Glutamatergic neuron (in vitro differentiated cells): ENCODE measurements around the gene UAP1L1. TPM values are rescaled to one million over a fixed set of nuclear protein-coding genes. Genes with fewer than 3 reads are reported as not detected.
A peak's percentile ranks its signal among the peaks of the same experiment; 100 is the strongest.

Source experiments
- DNase-seq: peaks from one replicate; pipeline ENCODE4 v3.0.0; 2022
- H3K27ac Mint-ChIP-seq: one replicate; pipeline ENCODE4 v1.8.0; 2020; ENCODE audit warnings: mild to moderate bottlenecking, mixed read lengths, inconsistent platforms; ENCODE audit not compliant: unreplicated experiment
- H3K27me3 Mint-ChIP-seq: one replicate; pipeline ENCODE4 v1.8.0; 2020; ENCODE audit warnings: mild to moderate bottlenecking, moderate library complexity, mixed read lengths, inconsistent platforms; ENCODE audit not compliant: unreplicated experiment
- H3K36me3 Mint-ChIP-seq: one replicate; pipeline ENCODE4 v1.8.0; 2020; ENCODE audit warnings: mild to moderate bottlenecking, mixed read lengths, inconsistent platforms; ENCODE audit not compliant: unreplicated experiment
- H3K4me1 Mint-ChIP-seq: one replicate; pipeline ENCODE4 v1.8.0; 2020; ENCODE audit warnings: mild to moderate bottlenecking, low read depth, mixed read lengths, inconsistent platforms; ENCODE audit not compliant: unreplicated experiment
- H3K4me3 Mint-ChIP-seq: one replicate; pipeline ENCODE4 v1.8.0; 2020; ENCODE audit warnings: mild to moderate bottlenecking, mixed read lengths, inconsistent platforms; ENCODE audit not compliant: unreplicated experiment
- H3K9me3 Mint-ChIP-seq: one replicate; pipeline ENCODE4 v1.8.0; 2020; ENCODE audit warnings: mild to moderate bottlenecking, moderate library complexity, mixed read lengths, inconsistent platforms; ENCODE audit not compliant: unreplicated experiment
- total RNA-seq: library from RNA; stranded (reverse); fragmentation: NEBNext Ultra II Directional; extraction: Animal tissue kit (Norgen Biotek cat#: 25700); gene quantifications from one replicate; pipeline ENCODE4 v1.2.1, GENCODE V29; 2021; ENCODE audit not compliant: unreplicated experiment
- TF ChIP-seq, protein P1 (sequence below): fragments of 200-600 bp; sonication (generic); IDR thresholded peaks from one replicate; pipeline ENCODE4 v1.5.0; 2021; ENCODE audit not compliant: partially characterized antibody, unreplicated experiment

Gene UAP1L1
- total RNA-seq, 1 donor from 2014 or later = 5.1 TPM

DNA sequence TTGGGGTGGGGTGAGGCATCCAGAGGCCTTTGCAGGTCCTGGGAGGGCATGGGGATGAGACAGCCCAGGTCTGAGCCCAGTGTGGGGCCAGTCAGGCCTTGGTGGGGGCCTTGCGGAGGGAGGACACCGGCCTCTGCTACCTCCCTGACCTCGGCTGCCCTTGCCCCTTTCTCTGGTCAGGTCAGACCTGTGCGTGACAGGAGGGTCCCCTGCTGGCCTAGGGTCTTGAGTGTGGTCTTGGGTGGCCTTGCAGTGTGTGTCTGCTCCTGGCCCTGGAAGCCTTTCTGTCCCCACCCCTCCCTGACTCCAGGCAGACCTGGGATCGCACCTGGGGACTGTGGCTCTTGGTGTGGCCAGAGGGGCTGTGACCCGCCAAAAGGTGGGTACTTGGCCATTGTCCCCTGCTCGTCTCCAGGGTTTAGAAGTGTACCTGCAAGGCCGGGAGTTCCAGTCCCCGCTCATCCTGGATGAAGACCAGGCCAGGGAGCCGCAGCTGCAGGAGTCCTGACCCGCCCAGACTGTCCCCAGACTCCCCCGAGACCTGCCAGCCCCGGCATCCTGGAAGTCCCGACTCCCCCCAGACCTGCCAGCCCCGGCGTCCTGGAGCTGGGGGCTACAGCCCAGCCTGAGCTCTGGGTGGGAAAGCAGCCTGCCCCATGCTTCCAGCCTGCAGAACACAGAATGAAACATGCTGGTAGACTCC lies 5.1 kb downstream of the UAP1L1 start:
- Mint-ChIP-seq H3K36me3 (no peaks in the 10 kb centered on the region), H3K27ac (no peak overlapping the region), H3K9me3 (peaks cover 7% of the 10 kb centered on the region), H3K27me3 (peaks cover 9% of the 10 kb centered on the region), H3K4me1 (peaks cover 2% of the 10 kb centered on the region), H3K4me3 (no peak overlapping the region)
- no peak for DNase-seq
- TF ChIP-seq, protein P1, sequence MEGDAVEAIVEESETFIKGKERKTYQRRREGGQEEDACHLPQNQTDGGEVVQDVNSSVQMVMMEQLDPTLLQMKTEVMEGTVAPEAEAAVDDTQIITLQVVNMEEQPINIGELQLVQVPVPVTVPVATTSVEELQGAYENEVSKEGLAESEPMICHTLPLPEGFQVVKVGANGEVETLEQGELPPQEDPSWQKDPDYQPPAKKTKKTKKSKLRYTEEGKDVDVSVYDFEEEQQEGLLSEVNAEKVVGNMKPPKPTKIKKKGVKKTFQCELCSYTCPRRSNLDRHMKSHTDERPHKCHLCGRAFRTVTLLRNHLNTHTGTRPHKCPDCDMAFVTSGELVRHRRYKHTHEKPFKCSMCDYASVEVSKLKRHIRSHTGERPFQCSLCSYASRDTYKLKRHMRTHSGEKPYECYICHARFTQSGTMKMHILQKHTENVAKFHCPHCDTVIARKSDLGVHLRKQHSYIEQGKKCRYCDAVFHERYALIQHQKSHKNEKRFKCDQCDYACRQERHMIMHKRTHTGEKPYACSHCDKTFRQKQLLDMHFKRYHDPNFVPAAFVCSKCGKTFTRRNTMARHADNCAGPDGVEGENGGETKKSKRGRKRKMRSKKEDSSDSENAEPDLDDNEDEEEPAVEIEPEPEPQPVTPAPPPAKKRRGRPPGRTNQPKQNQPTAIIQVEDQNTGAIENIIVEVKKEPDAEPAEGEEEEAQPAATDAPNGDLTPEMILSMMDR = no peak

DNA sequence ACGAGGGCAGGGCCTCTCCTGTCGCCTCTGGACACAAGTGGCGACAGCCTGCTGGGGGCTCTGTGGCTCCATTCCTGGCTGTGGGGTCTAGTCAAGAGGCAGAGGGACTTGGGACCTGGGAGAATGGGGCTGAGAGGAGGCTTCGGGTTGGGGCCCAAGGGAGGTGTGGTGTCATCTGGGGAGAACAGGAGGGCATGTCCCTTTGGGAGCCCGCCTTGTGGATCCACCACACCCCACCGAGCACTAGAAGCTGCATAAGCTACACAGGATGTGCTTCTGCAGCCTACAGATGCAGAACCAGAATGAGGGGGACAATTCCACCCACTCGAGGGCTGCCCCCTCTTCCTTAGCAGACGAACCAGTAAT lies 5.6 kb downstream of the UAP1L1 start:
- Mint-ChIP-seq H3K9me3 (peaks cover 12% of the 10 kb centered on the region), H3K4me1 (peaks cover 7% of the 10 kb centered on the region), H3K27me3 (peaks cover 11% of the 10 kb centered on the region), H3K36me3 (peaks cover 4% of the 10 kb centered on the region), H3K27ac (no peak overlapping the region), H3K4me3 (no peak overlapping the region)
- no peak for DNase-seq
- TF ChIP-seq, protein P1 = no peak

DNA sequence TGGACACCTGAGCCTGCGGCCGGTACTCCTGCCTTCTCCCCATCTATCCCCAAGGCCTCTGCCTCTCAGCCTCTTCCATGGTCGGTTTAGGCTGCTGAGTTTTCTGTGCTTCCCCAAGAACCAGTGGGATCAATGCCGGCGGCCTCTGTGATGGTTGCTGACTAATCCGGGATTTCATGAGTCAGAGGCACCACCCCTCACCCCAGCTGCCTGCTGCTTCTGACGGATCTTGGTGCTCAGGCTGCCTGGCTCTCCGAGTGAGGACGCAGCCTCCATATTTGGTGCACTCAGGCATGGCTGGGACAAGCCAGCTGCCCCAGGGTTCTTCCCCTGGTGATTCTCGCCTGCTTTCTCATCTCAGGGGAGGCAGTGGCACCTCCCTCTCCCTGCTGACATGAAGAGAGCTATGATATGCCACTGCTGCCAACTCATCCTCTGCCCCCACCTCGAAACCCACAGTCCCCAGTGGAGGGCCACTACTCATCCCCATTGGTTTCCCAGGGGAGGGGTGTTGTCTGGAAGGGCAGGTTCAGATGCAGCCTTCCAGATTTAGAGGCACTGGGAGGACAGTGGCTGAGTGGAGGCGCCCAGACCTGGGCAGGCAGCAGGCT lies 6.2 kb downstream of the UAP1L1 start:
- DNase-seq = no peak
- Mint-ChIP-seq H3K27ac (no peak overlapping the region), H3K4me1 (peaks cover 9% of the 10 kb centered on the region), H3K4me3 (no peak overlapping the region), H3K36me3 (peaks cover 6% of the 10 kb centered on the region), H3K9me3 (peaks cover 14% of the 10 kb centered on the region), H3K27me3 (peaks cover 11% of the 10 kb centered on the region)
- TF ChIP-seq, protein P1 = no peak

DNA sequence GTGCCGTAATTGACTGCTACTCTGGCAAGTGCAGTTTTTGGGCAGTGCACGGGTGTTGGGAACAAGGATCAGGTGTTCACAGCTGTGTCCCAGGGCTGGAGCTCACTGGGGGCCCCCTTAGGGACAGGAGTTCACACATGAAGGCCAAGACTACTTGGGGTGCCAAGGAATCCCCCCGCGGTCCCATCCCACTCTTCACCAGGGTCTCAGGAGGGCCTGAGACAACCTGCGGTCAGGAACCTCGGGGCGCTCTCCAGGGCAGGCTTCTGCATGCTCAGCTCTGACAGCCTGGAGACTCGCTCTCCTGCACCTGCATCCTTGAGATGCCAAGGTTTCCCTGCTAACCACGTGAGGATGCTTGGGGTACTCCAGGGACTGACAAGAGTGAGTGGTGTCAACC lies 7.2 kb downstream of the UAP1L1 start:
- H3K27ac Mint-ChIP-seq = no peak overlapping the region
- H3K4me1 Mint-ChIP-seq = peaks cover 17% of the 10 kb centered on the region
- TF ChIP-seq, protein P1 = no peak
- H3K36me3 Mint-ChIP-seq = peaks cover 6% of the 10 kb centered on the region
- no peak for DNase-seq
- H3K27me3 Mint-ChIP-seq = peaks cover 15% of the 10 kb centered on the region
- peaks cover 14% of the 10 kb centered on the region for H3K9me3 Mint-ChIP-seq
- no peak overlapping the region for H3K4me3 Mint-ChIP-seq

DNA sequence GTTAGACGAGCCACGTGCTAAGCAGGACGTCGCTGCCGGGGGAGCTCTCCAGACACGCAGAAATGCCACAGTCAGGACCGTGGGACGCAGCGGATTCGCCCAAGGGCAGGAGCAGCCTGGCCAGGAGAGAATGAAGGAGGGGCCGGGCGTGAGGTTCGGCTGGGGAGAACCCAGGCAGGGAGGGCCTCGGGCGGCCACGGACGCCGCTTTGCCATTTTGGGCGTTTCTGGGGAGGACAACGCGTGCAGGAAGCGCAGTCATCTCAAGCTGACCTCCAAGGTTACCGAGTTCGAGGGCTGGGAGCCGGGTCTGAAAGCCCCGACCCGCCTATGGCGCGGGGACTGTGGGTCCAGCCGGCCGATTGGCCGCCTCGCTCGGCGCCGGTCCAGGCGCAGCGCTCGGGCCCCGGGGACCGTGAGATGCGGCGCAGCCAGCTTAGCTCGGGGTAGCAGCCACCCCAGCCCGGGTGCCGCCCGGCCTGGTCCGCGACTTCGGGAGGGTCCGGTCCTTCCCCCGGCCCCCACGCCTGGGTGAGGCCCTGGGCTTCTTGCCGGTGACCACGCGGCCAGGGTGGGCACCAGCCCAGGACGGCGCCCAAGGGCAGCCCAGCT lies 8.7 kb downstream of the UAP1L1 start:
- Mint-ChIP-seq H3K4me3 (peak overlapping the region; percentile 88), H3K27me3 (peaks cover 12% of the 10 kb centered on the region), H3K4me1 (peaks cover 17% of the 10 kb centered on the region), H3K27ac (peak overlapping the region; percentile 59), H3K9me3 (peaks cover 13% of the 10 kb centered on the region), H3K36me3 (peaks cover 6% of the 10 kb centered on the region)
- TF ChIP-seq, protein P1 = no peak
- DNase-seq = no peak
